Astrocyte (in vitro differentiated cells and primary cell): ENCODE data around the gene DSTN. TPM values are rescaled to one million over a fixed set of nuclear protein-coding genes. Genes with fewer than 3 reads are reported as not detected.

Experiments
- DNase-seq: peaks from one replicate; pipeline ENCODE4 v3.0.0-alpha.2; 2010; ENCODE audit warnings: low read depth
- FAIRE-seq: peaks from 2 replicates; lab custom pipeline; 2011; peaks lifted over from hg19 to GRCh38; lab: Jason Lieb, UNC
- H2AFZ ChIP-seq: 2 replicates; pipeline ENCODE4 v1.6.0; 2012; ENCODE audit warnings: low read depth, low read length, inconsistent platforms
- H3K27ac ChIP-seq: 2 replicates; pipeline ENCODE4 v1.5.1; 2011; ENCODE audit warnings: low read depth, low read length, inconsistent platforms
- H3K27me3 ChIP-seq: 2 replicates; pipeline ENCODE4 v1.6.0; 2011; ENCODE audit warnings: low read length, inconsistent platforms; ENCODE audit not compliant: insufficient read depth
- H3K36me3 ChIP-seq: 2 replicates; pipeline ENCODE4 v1.5.1; 2011; ENCODE audit warnings: low read length, inconsistent platforms; ENCODE audit not compliant: insufficient read depth
- H3K4me1 ChIP-seq: 2 replicates; pipeline ENCODE4 v1.5.1; 2011; ENCODE audit warnings: low read length, inconsistent platforms; ENCODE audit not compliant: insufficient read depth
- H3K4me2 ChIP-seq: 2 replicates; pipeline ENCODE4 v1.6.0; 2012; ENCODE audit warnings: low read length, inconsistent platforms
- H3K4me3 ChIP-seq: 2 replicates; pipeline ENCODE4 v1.5.1; 2011; ENCODE audit warnings: low read depth, mild to moderate bottlenecking, low read length, inconsistent platforms; ENCODE audit not compliant: insufficient read depth
- H3K79me2 ChIP-seq: 2 replicates; pipeline ENCODE4 v1.6.0; 2012; ENCODE audit warnings: mild to moderate bottlenecking, low read length, inconsistent platforms; ENCODE audit not compliant: insufficient read depth
- H3K9ac ChIP-seq: 2 replicates; pipeline ENCODE4 v1.6.0; 2012; ENCODE audit warnings: mild to moderate bottlenecking, low read length, inconsistent platforms
- H3K9me3 ChIP-seq: 2 replicates; pipeline ENCODE4 v1.5.1; 2012; ENCODE audit warnings: low read depth, mild to moderate bottlenecking, low read length, inconsistent platforms; ENCODE audit not compliant: insufficient read depth
- H4K20me1 ChIP-seq: 2 replicates; pipeline ENCODE4 v1.6.0; 2012; ENCODE audit warnings: low read length, inconsistent platforms; ENCODE audit not compliant: insufficient read depth
- H3K27ac Mint-ChIP-seq: one replicate; pipeline ENCODE4 v1.8.0; 2021; ENCODE audit warnings: mild to moderate bottlenecking, mixed read lengths; ENCODE audit not compliant: unreplicated experiment
- H3K27me3 Mint-ChIP-seq: one replicate; pipeline ENCODE4 v1.8.0; 2021; ENCODE audit warnings: low read depth, mixed read lengths; ENCODE audit not compliant: unreplicated experiment
- H3K36me3 Mint-ChIP-seq: one replicate; pipeline ENCODE4 v1.8.0; 2021; ENCODE audit warnings: low read depth, mixed read lengths; ENCODE audit not compliant: unreplicated experiment
- H3K4me1 Mint-ChIP-seq: one replicate; pipeline ENCODE4 v1.8.0; 2021; ENCODE audit warnings: low read depth, mixed read lengths; ENCODE audit not compliant: unreplicated experiment
- H3K4me3 Mint-ChIP-seq: one replicate; pipeline ENCODE4 v1.8.0; 2021; ENCODE audit warnings: mild to moderate bottlenecking, moderate library complexity, mixed read lengths; ENCODE audit not compliant: unreplicated experiment
- H3K9me3 Mint-ChIP-seq: one replicate; pipeline ENCODE4 v1.8.0; 2021; ENCODE audit warnings: mild to moderate bottlenecking, mixed read lengths; ENCODE audit not compliant: unreplicated experiment
- CTCF ChIP-seq: IDR thresholded peaks from 2 replicates; pipeline ENCODE4 v1.5.1; 2011; ENCODE audit warnings: low read depth, mild to moderate bottlenecking, inconsistent platforms, low read length, moderate library complexity; ENCODE audit not compliant: insufficient read depth
- EZH2 ChIP-seq: IDR thresholded peaks from 2 replicates; pipeline ENCODE4 v1.6.1; 2012; ENCODE audit warnings: mild to moderate bottlenecking, low read length, inconsistent platforms; ENCODE audit not compliant: insufficient read depth
- total RNA-seq: library from RNA; stranded (reverse); gene quantifications from 2 replicates; pipeline ENCODE4 v1.2.1, GENCODE V29; 2021

Gene DSTN
- total RNA-seq, 1 donor from 2014 or later, result 552 TPM

GRCh38 chr20:17579369-17580039, 9.6 kb downstream of the DSTN start:
- peaks cover 95% of the 10 kb centered on the region for H4K20me1 ChIP-seq

GRCh38 chr20:17580895-17581294, 11.0 kb downstream of the DSTN start:
- no peak overlapping the region for H3K4me2 ChIP-seq
- FAIRE-seq (no peak), DNase-seq (no peak)
- no peak overlapping the region for H2AFZ ChIP-seq
- no peaks in the 10 kb centered on the region for H3K27me3 ChIP-seq
- peak overlapping the region; percentile 46 for H3K4me3 Mint-ChIP-seq
- H3K36me3 ChIP-seq, result peaks cover 8% of the 10 kb centered on the region
- no peaks in the 10 kb centered on the region for H3K9me3 Mint-ChIP-seq
- H3K4me1 ChIP-seq, result peaks cover 6% of the 10 kb centered on the region
- H3K27ac Mint-ChIP-seq, result no peak overlapping the region
- no peak for TF ChIP-seq CTCF
- no peak for TF ChIP-seq EZH2
- peaks cover 3% of the 10 kb centered on the region for H3K36me3 Mint-ChIP-seq
- peaks cover 34% of the 10 kb centered on the region for H3K4me1 Mint-ChIP-seq
- no peak overlapping the region for H3K9ac ChIP-seq
- no peaks in the 10 kb centered on the region for H3K27me3 Mint-ChIP-seq
- H3K4me3 ChIP-seq, result no peak overlapping the region
- H3K9me3 ChIP-seq, result no peaks in the 10 kb centered on the region
- no peak overlapping the region for H3K27ac ChIP-seq
- H4K20me1 ChIP-seq, result peaks cover 95% of the 10 kb centered on the region
- H3K79me2 ChIP-seq, result peaks cover 99% of the 10 kb centered on the region

More at GRCh38 chr20:17579369-17580039, 9.6 kb downstream of the DSTN start:
- H3K27ac ChIP-seq, result no peak overlapping the region
- H3K27me3 ChIP-seq, result no peaks in the 10 kb centered on the region
- peaks cover 3% of the 10 kb centered on the region for H3K36me3 Mint-ChIP-seq
- TF ChIP-seq CTCF, result no peak
- no peak for TF ChIP-seq EZH2
- H3K9me3 ChIP-seq, result no peaks in the 10 kb centered on the region
- H3K4me1 ChIP-seq, result peaks cover 6% of the 10 kb centered on the region
- H3K9me3 Mint-ChIP-seq, result no peaks in the 10 kb centered on the region
- H3K27ac Mint-ChIP-seq, result peak overlapping the region; percentile 48
- H3K27me3 Mint-ChIP-seq, result no peaks in the 10 kb centered on the region
- no peak overlapping the region for H3K4me2 ChIP-seq
- H3K4me1 Mint-ChIP-seq, result peaks cover 32% of the 10 kb centered on the region
- FAIRE-seq (no peak), DNase-seq (no peak)
- peaks cover 99% of the 10 kb centered on the region for H3K79me2 ChIP-seq
- H3K36me3 ChIP-seq, result peaks cover 8% of the 10 kb centered on the region
- H3K4me3 Mint-ChIP-seq, result no peak overlapping the region
- H3K4me3 ChIP-seq, result no peak overlapping the region
- no peak overlapping the region for H3K9ac ChIP-seq
- no peak overlapping the region for H2AFZ ChIP-seq

GRCh38 chr20:17583126-17583525, 13.3 kb downstream of the DSTN start:
- Mint-ChIP-seq H3K36me3 (peaks cover 4% of the 10 kb centered on the region), H3K4me1 (peaks cover 42% of the 10 kb centered on the region), H3K4me3 (peak overlapping the region; percentile 55), H3K27ac (no peak overlapping the region), H3K9me3 (no peaks in the 10 kb centered on the region), H3K27me3 (no peaks in the 10 kb centered on the region)
- no peaks in the 10 kb centered on the region for H3K9me3 ChIP-seq
- H3K9ac ChIP-seq, result no peak overlapping the region
- H4K20me1 ChIP-seq, result peaks cover 97% of the 10 kb centered on the region
- no peak for FAIRE-seq
- TF ChIP-seq EZH2 (no peak), CTCF (no peak)
- peaks cover 99% of the 10 kb centered on the region for H3K79me2 ChIP-seq
- H3K27me3 ChIP-seq, result no peaks in the 10 kb centered on the region
- H2AFZ ChIP-seq, result no peak overlapping the region
- H3K4me1 ChIP-seq, result peaks cover 6% of the 10 kb centered on the region
- peaks cover 7% of the 10 kb centered on the region for H3K36me3 ChIP-seq
- no peak overlapping the region for H3K4me3 ChIP-seq
- DNase-seq, result no peak
- H3K4me2 ChIP-seq, result no peak overlapping the region
- H3K27ac ChIP-seq, result no peak overlapping the region
